KOPT-K1 (cell line): ENCODE data around the gene AUTS2.

Experiments
- H3K27ac ChIP-seq: fragments of 200-600 bp; sonication (generic); 2 replicates; pipeline ENCODE4 v1.5.1; 2016; ENCODE audit warnings: antibody characterized with exemption, mild to moderate bottlenecking, low read depth, low read length; ENCODE audit not compliant: poor library complexity, severe bottlenecking
- H3K36me3 ChIP-seq: fragments of 200-600 bp; sonication (generic); 2 replicates; pipeline ENCODE4 v1.5.1; 2017; ENCODE audit warnings: antibody characterized with exemption, mild to moderate bottlenecking, low read length, moderate library complexity; ENCODE audit not compliant: insufficient read depth
- H3K9me3 ChIP-seq: fragments of 200-600 bp; sonication (generic); 2 replicates; pipeline ENCODE4 v1.5.1; 2017; ENCODE audit warnings: antibody characterized with exemption, low read length, mild to moderate bottlenecking; ENCODE audit not compliant: insufficient read depth, poor library complexity, severe bottlenecking

Gene AUTS2

DNA sequence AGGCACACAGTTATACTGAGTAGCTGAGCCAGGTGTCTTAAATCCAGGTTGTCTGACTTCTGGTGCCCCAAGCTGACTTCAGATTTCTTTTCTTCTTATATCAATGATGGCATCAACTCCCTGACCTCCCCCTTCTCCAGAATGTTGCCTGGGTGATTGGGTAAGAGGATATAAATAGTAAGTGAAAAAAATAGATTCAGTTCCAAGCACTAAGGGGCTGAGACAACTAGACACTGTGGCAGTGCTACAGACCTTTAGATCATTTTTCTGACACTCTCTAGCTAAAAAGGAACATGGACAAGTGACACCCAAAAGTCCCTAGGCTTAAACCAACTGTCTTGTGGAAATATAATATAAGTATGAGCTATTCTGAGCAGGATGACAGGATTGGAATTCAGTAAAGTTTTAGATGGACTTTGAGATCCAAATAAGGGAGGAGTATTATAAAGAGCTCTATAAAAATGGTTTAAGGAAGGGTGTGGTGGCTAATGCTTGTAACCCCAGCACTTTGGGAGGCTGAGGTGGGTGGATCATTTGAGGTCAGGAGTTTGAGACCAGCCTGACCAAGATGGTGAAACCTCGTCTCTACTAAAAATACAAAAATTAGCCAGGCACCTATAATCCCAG, 944.6 kb downstream of the AUTS2 start:
- no peaks in the 10 kb centered on the region for H3K9me3 ChIP-seq
- H3K36me3 ChIP-seq, result no peaks in the 10 kb centered on the region
- no peak overlapping the region for H3K27ac ChIP-seq

DNA sequence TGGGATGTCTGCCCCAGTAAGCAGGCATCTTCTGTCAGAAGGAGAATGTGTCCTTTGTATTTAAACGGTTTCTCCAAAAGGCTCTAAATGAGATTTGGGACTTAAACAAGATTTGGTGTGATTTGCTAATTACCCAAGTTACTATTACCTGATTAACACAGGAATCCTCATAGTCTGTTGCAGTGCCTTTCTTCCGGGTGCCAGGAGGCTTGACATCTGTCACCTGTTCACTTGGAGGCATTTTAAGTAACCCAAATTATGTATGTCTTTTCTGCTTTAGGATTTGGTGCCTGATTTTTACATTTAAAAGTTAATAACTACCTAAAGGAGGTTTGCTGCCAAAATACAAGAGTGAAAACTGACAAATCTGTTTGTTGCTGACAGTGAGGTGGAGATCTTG, 945.7 kb downstream of the AUTS2 start:
- no peaks in the 10 kb centered on the region for H3K36me3 ChIP-seq
- no peak overlapping the region for H3K27ac ChIP-seq
- no peaks in the 10 kb centered on the region for H3K9me3 ChIP-seq

DNA sequence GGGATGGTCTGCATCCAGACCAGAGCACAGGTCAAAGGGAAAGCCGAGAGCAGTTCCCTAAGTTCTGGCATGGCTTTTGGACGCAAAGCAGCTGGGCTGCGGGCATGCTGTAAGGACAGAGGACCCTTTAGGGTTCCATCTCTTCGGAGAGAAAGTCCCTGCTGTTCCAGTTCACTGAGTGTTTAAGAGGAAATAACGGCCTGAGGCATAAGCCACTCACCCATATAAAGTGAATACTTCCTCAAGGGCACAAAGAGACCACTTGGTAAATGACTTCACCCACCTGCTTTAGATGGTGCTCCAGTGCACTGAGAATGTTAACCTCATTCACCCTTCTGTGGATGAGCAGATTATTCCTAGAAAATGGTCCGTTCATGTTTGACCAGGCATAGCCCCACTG, 946.9 kb downstream of the AUTS2 start:
- Histone ChIP-seq H3K9me3 (no peaks in the 10 kb centered on the region), H3K36me3 (no peaks in the 10 kb centered on the region), H3K27ac (no peak overlapping the region)

DNA sequence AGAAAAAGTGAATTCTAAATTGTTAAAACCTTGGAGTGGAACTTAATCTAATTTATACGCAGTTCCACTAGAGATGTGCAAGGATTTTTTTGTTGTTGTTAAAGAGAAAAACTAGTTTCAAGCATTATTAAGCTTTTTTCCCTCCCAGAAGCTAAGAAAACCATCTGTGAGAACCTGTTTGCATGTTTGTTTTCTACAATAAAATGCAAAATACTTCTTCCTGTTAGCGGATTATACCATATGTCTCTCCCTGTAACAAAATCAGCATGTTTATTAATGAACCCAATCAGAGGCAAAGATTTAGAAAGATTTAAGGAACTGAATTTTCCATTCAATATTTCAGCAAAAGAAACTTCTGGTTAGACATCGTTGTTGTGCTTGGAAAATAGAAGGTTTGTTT, 953.9 kb downstream of the AUTS2 start:
- Histone ChIP-seq H3K36me3 (no peaks in the 10 kb centered on the region), H3K9me3 (no peaks in the 10 kb centered on the region), H3K27ac (no peak overlapping the region)

DNA sequence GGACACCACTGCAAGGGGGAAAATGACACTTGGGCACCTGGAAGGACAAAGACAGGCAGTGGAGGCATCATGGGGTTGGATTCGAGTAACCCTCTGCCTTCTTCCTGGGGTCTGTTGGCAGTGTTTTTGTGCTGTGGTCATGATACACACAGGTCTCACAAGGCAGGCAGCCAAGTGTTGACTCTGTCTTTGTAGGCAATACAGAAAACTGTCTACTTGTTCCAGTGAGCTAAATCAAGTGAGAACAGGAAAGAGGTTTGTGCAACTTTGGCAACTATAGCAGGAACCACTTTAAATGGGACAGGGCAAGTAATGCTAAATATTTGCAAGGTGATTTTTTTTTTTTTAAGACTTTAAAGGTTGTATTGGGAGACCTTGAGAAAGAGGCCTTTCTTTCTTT, 955.1 kb downstream of the AUTS2 start:
- Histone ChIP-seq H3K9me3 (peaks cover 6% of the 10 kb centered on the region), H3K27ac (no peak overlapping the region), H3K36me3 (no peaks in the 10 kb centered on the region)

DNA sequence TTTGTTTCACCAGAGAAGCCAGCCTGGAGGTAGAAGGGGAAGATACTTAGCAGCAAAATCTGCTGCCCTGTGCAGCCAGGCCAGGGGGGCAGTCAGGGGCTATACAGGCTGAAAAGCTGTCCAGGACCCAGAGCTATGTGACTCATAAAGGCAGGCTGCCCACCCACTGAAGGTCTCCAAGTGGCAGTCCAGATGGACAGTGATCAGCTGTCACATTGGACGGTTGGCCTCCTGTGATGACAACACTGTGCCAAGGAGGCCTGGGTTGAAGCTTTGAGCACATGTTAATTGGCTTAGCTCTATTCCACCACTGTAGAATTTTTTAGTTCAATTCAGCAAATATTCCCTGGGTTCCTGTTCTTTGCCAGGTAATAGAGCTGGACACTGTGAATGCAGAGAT, 956.4 kb downstream of the AUTS2 start:
- peaks cover 12% of the 10 kb centered on the region for H3K9me3 ChIP-seq
- H3K36me3 ChIP-seq, result no peaks in the 10 kb centered on the region
- no peak overlapping the region for H3K27ac ChIP-seq

DNA sequence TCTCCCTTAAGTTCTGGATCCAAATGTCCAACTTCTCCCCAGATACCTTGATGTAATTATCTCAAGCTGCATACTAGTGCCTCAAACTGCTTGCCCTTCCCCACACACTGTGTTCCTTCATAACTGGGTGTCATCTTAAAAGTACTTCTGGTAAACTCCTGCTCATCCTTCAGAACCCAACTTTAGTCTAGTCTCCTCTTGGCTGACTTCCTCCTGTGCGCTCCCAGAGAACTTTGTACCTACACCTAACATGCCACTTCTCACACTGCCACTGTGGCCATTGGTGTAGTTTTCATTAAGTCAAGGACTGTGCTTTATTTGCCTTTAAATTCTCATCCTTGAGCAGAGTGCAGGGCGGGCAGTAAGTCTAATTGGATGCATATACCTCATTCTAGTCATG, 958.5 kb downstream of the AUTS2 start:
- Histone ChIP-seq H3K36me3 (no peaks in the 10 kb centered on the region), H3K27ac (no peak overlapping the region), H3K9me3 (peaks cover 12% of the 10 kb centered on the region)

DNA sequence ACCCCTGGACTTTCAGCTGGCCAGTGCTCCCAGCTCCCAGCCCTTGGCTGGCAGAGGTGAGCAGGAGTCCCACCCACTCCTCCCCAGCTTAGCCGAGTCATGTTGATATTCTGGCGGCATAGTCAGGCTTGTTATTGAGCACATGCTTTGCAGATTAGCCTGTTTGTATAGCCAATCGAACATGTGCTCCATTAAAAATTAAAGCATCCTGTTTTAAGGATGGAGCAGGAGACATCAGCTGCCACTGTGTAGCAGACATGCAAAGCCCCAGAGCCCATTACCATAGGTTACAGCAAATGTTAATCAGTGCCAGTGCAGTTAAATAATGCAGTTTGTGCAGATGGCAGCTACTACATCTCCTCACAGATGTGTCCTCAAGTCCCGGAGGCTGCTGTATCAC, 959.1 kb downstream of the AUTS2 start:
- Histone ChIP-seq H3K9me3 (peaks cover 12% of the 10 kb centered on the region), H3K36me3 (no peaks in the 10 kb centered on the region), H3K27ac (no peak overlapping the region)

DNA sequence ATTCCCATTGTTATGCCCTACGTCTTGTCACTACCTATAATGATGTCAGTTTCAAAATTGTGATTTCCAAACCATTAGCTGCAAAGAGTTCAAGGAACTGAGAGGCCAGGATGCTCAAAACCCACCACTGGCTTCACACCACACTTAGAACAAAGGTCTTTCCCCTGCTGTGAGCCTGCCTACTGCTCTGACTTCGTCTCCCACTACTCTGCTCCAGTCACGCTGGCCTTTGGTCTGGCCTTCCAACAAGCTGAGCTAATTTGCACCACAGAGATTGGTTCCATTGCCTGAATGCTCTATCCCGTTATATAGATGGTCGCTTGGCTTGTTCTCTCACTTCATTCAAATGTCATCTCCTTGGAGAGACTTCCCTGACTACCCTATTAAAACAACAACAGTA, 961.5 kb downstream of the AUTS2 start:
- Histone ChIP-seq H3K9me3 (peaks cover 12% of the 10 kb centered on the region), H3K27ac (no peak overlapping the region), H3K36me3 (no peaks in the 10 kb centered on the region)

DNA sequence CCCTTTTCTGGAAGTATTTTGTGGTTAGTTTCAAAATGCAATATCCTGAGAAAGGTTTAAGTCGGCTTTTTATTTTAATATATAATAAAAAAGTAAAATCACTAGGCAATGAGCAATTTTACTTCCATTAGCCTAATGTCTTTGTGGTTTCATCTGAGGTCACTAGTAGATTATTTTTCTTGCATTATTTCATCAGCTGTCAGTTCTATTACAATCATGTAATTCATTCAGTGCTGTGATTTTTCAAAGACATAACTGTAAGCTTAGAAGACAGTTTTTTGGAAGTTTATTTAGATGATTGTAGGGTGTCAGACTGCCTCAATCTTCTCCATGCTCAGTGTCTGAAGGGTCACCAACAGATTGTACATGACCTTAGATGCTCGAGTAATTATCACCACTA, 965.7 kb downstream of the AUTS2 start:
- H3K9me3 ChIP-seq, result peaks cover under 1% of the 10 kb centered on the region
- no peak overlapping the region for H3K27ac ChIP-seq
- H3K36me3 ChIP-seq, result no peaks in the 10 kb centered on the region

DNA sequence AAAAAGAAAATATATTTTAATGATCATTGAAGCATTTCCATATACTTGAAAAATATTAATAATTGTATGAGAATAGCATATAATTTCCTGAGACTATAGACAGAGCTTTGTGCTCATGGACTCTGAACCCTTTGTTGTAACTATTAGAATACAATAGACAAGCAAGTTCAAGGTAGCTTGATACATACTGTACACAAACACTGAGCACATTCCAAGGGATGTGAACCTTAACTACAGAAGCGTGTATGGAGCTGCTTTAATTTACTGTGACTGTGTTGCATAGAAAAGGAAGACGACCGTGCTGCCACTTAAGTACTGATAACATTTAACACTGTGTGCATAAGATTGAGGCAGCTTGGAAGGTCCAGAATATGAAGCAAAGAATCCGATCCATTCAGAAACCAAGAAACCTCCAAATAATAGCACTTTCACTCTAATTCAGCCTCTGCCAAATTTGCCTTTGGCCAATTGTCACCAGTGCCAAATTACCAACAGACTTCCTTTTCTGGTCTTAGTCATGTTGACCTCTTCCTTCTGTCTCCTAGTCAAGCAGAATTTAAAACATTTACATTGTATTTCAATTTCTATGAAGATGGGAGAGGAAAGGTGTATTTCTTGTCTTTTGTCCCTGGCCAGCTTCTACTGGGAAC, 967.6 kb downstream of the AUTS2 start:
- no peaks in the 10 kb centered on the region for H3K9me3 ChIP-seq
- H3K27ac ChIP-seq, result no peak overlapping the region
- H3K36me3 ChIP-seq, result no peaks in the 10 kb centered on the region

DNA sequence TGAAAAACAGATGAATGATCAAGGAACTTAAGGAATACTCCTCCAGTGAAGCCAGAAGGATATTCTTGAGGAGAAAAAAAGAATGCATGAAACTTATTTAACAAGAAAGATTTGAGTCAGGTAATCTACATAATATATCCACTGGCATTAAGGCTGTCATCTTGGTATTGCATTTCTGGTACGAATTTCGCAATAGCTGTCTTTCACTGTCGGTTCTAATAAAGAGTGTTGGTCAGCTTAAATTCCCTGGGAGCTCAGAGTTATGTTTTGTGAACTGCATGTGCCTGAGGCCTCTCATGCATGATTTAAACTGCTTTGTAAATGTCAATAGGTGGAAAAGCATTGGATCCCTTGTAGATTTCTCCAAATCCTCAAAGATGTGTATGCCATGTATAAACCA, 968.4 kb downstream of the AUTS2 start:
- Histone ChIP-seq H3K36me3 (no peaks in the 10 kb centered on the region), H3K27ac (no peak overlapping the region), H3K9me3 (no peaks in the 10 kb centered on the region)

DNA sequence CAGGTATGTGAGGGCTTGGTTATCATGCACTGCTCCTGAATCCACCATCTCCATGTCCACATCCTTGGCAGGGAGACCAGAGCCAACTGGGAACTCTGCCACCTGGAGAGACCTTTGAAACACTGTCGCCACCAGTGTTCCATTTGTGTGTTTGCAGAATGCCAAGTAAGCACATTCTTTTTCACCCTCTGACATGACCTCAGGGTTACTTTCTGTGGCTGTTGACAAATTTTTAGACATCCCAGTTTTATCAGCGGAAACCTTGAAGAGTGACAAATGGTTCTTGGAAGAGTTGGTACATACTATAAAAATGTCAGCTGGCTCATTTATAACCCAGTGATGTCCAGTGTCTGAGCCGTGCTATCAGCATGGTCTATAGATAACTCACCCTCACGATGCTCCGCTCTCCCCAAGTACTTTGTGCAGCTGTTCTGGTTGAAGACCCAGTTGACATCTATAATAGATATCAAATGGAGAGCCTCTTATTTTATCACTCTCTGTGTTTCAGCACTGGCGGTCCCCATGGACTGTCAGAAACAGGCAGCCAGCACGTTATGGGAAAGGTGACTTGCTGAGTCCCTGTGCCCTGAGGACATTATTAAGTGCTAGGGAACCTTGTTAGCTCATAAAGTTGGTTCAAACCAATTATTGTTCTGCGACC, 970.5 kb downstream of the AUTS2 start:
- H3K27ac ChIP-seq, result no peak overlapping the region
- H3K9me3 ChIP-seq, result no peaks in the 10 kb centered on the region
- no peaks in the 10 kb centered on the region for H3K36me3 ChIP-seq

DNA sequence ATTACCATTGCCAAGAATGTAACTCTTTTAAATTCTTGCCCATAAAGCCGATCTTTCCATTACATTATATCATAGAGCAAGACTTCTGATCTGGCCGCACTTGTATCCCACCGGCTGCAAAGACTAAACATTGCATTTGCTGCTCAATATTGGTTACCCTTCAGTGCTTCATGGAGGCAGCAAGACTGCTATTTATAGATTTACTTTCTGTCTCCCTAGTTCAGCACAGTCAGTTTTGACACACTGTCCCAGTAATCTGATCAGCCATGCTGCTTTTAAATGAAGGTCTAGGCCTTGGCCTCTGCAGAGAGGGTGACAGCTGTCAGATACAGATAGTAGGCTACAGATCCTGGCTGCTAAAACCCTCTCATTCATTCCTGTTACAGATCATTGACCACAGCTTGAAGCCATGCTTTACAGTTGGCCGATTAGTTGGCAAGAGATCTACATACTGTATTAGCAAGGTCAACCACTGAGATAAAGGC, 971.1 kb downstream of the AUTS2 start:
- Histone ChIP-seq H3K9me3 (no peaks in the 10 kb centered on the region), H3K36me3 (no peaks in the 10 kb centered on the region), H3K27ac (no peak overlapping the region)

DNA sequence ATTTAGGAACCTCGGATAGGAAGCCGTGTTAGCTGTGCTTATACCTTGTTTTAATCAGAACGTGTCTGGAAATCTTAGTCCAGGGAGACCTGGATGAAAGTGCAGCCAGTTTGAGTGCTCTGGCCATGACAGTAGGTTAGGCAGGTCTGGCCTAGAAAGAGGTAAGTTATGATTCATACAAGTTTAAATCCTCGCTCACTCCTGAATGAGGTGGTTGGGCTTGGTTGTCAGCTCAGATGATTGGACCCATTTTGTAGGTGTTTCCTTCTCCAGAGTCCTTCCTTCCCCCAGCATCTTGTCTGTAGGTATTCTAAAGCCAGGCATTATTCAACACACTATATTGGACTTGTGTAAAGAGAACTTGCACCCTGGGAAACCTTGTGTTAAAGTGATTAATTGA, 971.8 kb downstream of the AUTS2 start:
- Histone ChIP-seq H3K36me3 (no peaks in the 10 kb centered on the region), H3K27ac (no peak overlapping the region), H3K9me3 (no peaks in the 10 kb centered on the region)

DNA sequence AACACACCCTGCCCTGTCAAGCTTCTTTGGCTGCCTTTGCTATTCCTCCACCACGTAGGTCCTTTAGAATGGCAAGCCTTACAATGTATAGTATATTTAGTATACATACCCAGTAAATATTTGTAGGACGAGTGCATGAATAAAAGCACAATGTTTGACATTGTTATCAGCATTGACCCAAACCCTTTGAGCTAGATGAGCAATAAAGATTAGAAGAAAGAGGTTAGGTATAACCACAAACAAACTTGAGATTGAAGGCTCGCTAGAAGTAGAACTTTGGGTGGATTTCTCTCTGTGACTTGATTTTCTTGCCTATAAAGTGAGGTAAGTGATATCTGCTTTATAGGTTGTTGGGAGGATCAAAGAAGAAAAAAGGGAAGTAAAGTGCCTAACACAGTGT, 972.7 kb downstream of the AUTS2 start:
- no peak overlapping the region for H3K27ac ChIP-seq
- no peaks in the 10 kb centered on the region for H3K9me3 ChIP-seq
- H3K36me3 ChIP-seq, result no peaks in the 10 kb centered on the region
